ENCODE results near the gene NBEA.

GRCh38 chr13:35706281-35706680, 764.2 kb downstream of the NBEA start:
- TF ChIP-seq CTCF (IDR thresholded peaks at IDR 0.05) (no peak), POLR2AphosphoS5 (IDR thresholded peaks at IDR 0.05; ENCODE audit: insufficient read depth in 1 of 2, low read depth in 1 of 2) (no peak), POLR2A (IDR thresholded peaks at IDR 0.05) (no peak)

Measured in vagina (tissue), 2 donors.